HG03108 (cell line): Measurements from ENCODE around the gene ZNG1F.
A peak's percentile ranks its signal among the peaks of the same experiment; 100 is the strongest.
"Not testable (repeated sequence)": the region's sequence is repeated elsewhere in the genome, so short reads cannot be mapped to it uniquely, and the experiment has no call there.

Source experiments
- ATAC-seq: cut with Tn5 transposase; IDR thresholded peaks from one replicate; pipeline ENCODE4 v1.9.1; 2021; ENCODE audit warnings: moderate library complexity; ENCODE audit not compliant: unreplicated experiment

The ZNG1F gene

GRCh38 chr9:41189217-41189616 is at the start of gene ZNG1F:
Gene ZNG1F, minus strand, starts transcription at chr9:41189317. Its CDS starts 59 bp downstream, at chr9:41189258.
- not testable (repeated sequence) for ATAC-seq

GRCh38 chr9:41237110-41237749 is 48.1 kb upstream of the ZNG1F start:
- not testable (repeated sequence) for ATAC-seq

GRCh38 chr9:41236486-41237109 is 47.5 kb upstream of the ZNG1F start:
- not testable (repeated sequence) for ATAC-seq

GRCh38 chr9:41234811-41235805 is 46.0 kb upstream of the ZNG1F start:
- ATAC-seq: peak; percentile 100

- ATAC-seq: not testable (repeated sequence)
Measured at GRCh38 chr9:41234221-41234620, 45.1 kb upstream of the ZNG1F start.

GRCh38 chr9:41232326-41232725 is 43.2 kb upstream of the ZNG1F start:
- not testable (repeated sequence) for ATAC-seq

- ATAC-seq: not testable (repeated sequence)
Measured at GRCh38 chr9:41230418-41230817, 41.3 kb upstream of the ZNG1F start.

GRCh38 chr9:41229408-41230401 is 40.6 kb upstream of the ZNG1F start:
- ATAC-seq: no peak

GRCh38 chr9:41219831-41220230 is 30.7 kb upstream of the ZNG1F start:
- not testable (repeated sequence) for ATAC-seq

- not testable (repeated sequence) for ATAC-seq
Measured at GRCh38 chr9:41188439-41188838, 678 bp downstream of the ZNG1F start.

- not testable (repeated sequence) for ATAC-seq
Measured at GRCh38 chr9:41174994-41175393, 14.1 kb downstream of the ZNG1F start.

GRCh38 chr9:41150116-41150515 is 39.0 kb downstream of the ZNG1F start:
- ATAC-seq: not testable (repeated sequence)

- not testable (repeated sequence) for ATAC-seq
Measured at GRCh38 chr9:41141878-41142277, 47.2 kb downstream of the ZNG1F start.

GRCh38 chr9:41128581-41128980 is 60.5 kb downstream of the ZNG1F start, which contains the start of gene FOXD4L6:
Gene FOXD4L6, minus strand, starts transcription at chr9:41128681. Its CDS starts 298 bp downstream, at chr9:41128383.
- ATAC-seq: not testable (repeated sequence)

- not testable (repeated sequence) for ATAC-seq
Measured at GRCh38 chr9:41126746-41127446, 62.2 kb downstream of the ZNG1F start.

GRCh38 chr9:41125936-41126335 is 63.2 kb downstream of the ZNG1F start:
- not testable (repeated sequence) for ATAC-seq

- ATAC-seq: not testable (repeated sequence)
Measured at GRCh38 chr9:41125109-41125658, 63.9 kb downstream of the ZNG1F start.

- ATAC-seq: not testable (repeated sequence)
Measured at GRCh38 chr9:41124250-41125108, 64.6 kb downstream of the ZNG1F start.
